Prostate gland (tissue), 2 donors: ENCODE results near the gene ZSCAN21.

Experiments
- CTCF ChIP-seq, 4 experiments: fragments of 200-600 bp in 2 of 4; fragments of 450-650 bp in 2 of 4; sonication (generic) in 2 of 4; IDR thresholded peaks; 1 replicate in 3 of 4; 2 replicates in 1 of 4; pipeline ENCODE4 v1.5.1; 2016 to 2019; ENCODE audit warnings: antibody characterized with exemption in 4 of 4, mild to moderate bottlenecking in 2 of 4, moderate library complexity in 2 of 4
- POLR2A ChIP-seq: fragments of 450-650 bp; IDR thresholded peaks from one replicate; pipeline ENCODE4 v1.6.1; 2016; ENCODE audit warnings: antibody characterized with exemption, mild to moderate bottlenecking

- TF ChIP-seq CTCF (IDR thresholded peaks at IDR 0.05) = no peak
- TF ChIP-seq POLR2A = no peak
These were observed 38.7 kb upstream of the ZSCAN21 start for GRCh38 chr7:100010901-100011300.
